ENCODE measurements around the gene STK35. TPM values are rescaled to one million over a fixed set of nuclear protein-coding genes. Genes with fewer than 3 reads are reported as not detected.

The STK35 gene
- total and polyA plus RNA-seq, 2 experiments from 2014 or later: 14.2 to 59.7 TPM

- H3K79me2 ChIP-seq (replicated peaks; ENCODE audit: insufficient read depth): peaks cover 93% of the 10 kb centered on the region
- H3K4me2 ChIP-seq: no peak overlapping the region
- H3K4me3 Mint-ChIP-seq: no peak overlapping the region
- peaks cover 6% of the 10 kb centered on the region for H3K4me1 Mint-ChIP-seq
- H3F3A ChIP-seq (replicated peaks; ENCODE audit: low read depth): no peaks in the 10 kb centered on the region
- H3K36me3 Mint-ChIP-seq (ENCODE audit: low read depth): peaks cover 33% of the 10 kb centered on the region
- H3K9me3 Mint-ChIP-seq: no peaks in the 10 kb centered on the region
- H3K27me3 Mint-ChIP-seq (ENCODE audit: insufficient read depth, low read depth, poor library complexity): peaks cover 1% of the 10 kb centered on the region
- H3K27ac ChIP-seq (ENCODE audit: low read depth): no peak overlapping the region
- 0 out of 2 replicates have a peak, but pooled peaks cover 9% of the 10 kb centered on the region for H3K36me3 ChIP-seq (ENCODE audit: insufficient read depth)
- TF ChIP-seq EZH2 (IDR thresholded peaks at IDR 0.05; ENCODE audit: low read depth, unreplicated experiment): no peak
- no peak for TF ChIP-seq CREB1 (CRISPR knock-in tag; IDR thresholded peaks at IDR 0.05; ENCODE audit: low read depth)
- TF ChIP-seq NANOG (IDR thresholded peaks at IDR 0.05; ENCODE audit: borderline replicate concordance): no peak
- no peak for TF ChIP-seq ETS1 (IDR thresholded peaks at IDR 0.05)
- H3K27ac Mint-ChIP-seq: no peak overlapping the region
- H3K27me3 ChIP-seq (ENCODE audit: insufficient read depth): no peaks in the 10 kb centered on the region
- ATAC-seq (no peak), DNase-seq (ENCODE audit: low spot score) (no peak)
- H4K20me1 ChIP-seq (replicated peaks; ENCODE audit: insufficient read depth): peaks cover 62% of the 10 kb centered on the region
- H3K9me2 ChIP-seq (ENCODE audit: insufficient read depth): no peaks in the 10 kb centered on the region
- H3K4me1 ChIP-seq (ENCODE audit: insufficient read depth): no peaks in the 10 kb centered on the region
- no peak overlapping the region for H3K4me3 ChIP-seq
- H2AFZ ChIP-seq: no peak overlapping the region
These were observed 13.5 kb downstream of the STK35 start for GRCh38 chr20:2114990-2115681.

- Mint-ChIP-seq H3K4me1 (peaks cover 4% of the 10 kb centered on the region), H3K36me3 (ENCODE audit: low read depth) (peaks cover 33% of the 10 kb centered on the region), H3K9me3 (no peaks in the 10 kb centered on the region), H3K4me3 (no peak overlapping the region), H3K27me3 (ENCODE audit: insufficient read depth, low read depth, poor library complexity) (peaks cover 1% of the 10 kb centered on the region), H3K27ac (no peak overlapping the region)
- Histone ChIP-seq H3K4me3 (no peak overlapping the region), H3F3A (replicated peaks; ENCODE audit: low read depth) (no peaks in the 10 kb centered on the region), H4K20me1 (replicated peaks; ENCODE audit: insufficient read depth) (peaks cover 56% of the 10 kb centered on the region), H3K27ac (ENCODE audit: low read depth) (no peak overlapping the region), H3K36me3 (ENCODE audit: insufficient read depth) (0 out of 2 replicates have a peak, but pooled peaks cover 9% of the 10 kb centered on the region), H3K9me2 (ENCODE audit: insufficient read depth) (no peaks in the 10 kb centered on the region), H2AFZ (no peak overlapping the region), H3K4me1 (ENCODE audit: insufficient read depth) (no peaks in the 10 kb centered on the region), H3K79me2 (replicated peaks; ENCODE audit: insufficient read depth) (peaks cover 93% of the 10 kb centered on the region), H3K4me2 (no peak overlapping the region), H3K27me3 (ENCODE audit: insufficient read depth) (no peaks in the 10 kb centered on the region)
- TF ChIP-seq POLR2AphosphoS5 (IDR thresholded peaks at IDR 0.05; ENCODE audit: low read depth): no peak
- no peak for TF ChIP-seq EZH2 (IDR thresholded peaks at IDR 0.05; ENCODE audit: low read depth, unreplicated experiment)
- TF ChIP-seq, protein P1, sequence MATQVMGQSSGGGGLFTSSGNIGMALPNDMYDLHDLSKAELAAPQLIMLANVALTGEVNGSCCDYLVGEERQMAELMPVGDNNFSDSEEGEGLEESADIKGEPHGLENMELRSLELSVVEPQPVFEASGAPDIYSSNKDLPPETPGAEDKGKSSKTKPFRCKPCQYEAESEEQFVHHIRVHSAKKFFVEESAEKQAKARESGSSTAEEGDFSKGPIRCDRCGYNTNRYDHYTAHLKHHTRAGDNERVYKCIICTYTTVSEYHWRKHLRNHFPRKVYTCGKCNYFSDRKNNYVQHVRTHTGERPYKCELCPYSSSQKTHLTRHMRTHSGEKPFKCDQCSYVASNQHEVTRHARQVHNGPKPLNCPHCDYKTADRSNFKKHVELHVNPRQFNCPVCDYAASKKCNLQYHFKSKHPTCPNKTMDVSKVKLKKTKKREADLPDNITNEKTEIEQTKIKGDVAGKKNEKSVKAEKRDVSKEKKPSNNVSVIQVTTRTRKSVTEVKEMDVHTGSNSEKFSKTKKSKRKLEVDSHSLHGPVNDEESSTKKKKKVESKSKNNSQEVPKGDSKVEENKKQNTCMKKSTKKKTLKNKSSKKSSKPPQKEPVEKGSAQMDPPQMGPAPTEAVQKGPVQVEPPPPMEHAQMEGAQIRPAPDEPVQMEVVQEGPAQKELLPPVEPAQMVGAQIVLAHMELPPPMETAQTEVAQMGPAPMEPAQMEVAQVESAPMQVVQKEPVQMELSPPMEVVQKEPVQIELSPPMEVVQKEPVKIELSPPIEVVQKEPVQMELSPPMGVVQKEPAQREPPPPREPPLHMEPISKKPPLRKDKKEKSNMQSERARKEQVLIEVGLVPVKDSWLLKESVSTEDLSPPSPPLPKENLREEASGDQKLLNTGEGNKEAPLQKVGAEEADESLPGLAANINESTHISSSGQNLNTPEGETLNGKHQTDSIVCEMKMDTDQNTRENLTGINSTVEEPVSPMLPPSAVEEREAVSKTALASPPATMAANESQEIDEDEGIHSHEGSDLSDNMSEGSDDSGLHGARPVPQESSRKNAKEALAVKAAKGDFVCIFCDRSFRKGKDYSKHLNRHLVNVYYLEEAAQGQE (IDR thresholded peaks at IDR 0.05; ENCODE audit: unreplicated experiment): no peak
- no peak for TF ChIP-seq CREB1 (CRISPR knock-in tag; IDR thresholded peaks at IDR 0.05; ENCODE audit: low read depth)
- no peak for TF ChIP-seq JUNB (IDR thresholded peaks at IDR 0.05; ENCODE audit: unreplicated experiment)
- DNase-seq (ENCODE audit: low spot score) (no peak), ATAC-seq (no peak)
These were observed 14.7 kb downstream of the STK35 start for GRCh38 chr20:2116170-2116940.
